GM18520 (cell line): ENCODE results near the gene SLC35A3.

Experiments used
- ATAC-seq: cut with Tn5 transposase; IDR thresholded peaks from one replicate; pipeline ENCODE4 v1.9.1; 2021; ENCODE audit not compliant: unreplicated experiment

The SLC35A3 gene

GRCh38 chr1:100074604-100075395 lies 105.0 kb downstream of the SLC35A3 start:
- ATAC-seq: no peak

GRCh38 chr1:100075773-100076172 lies 106.0 kb downstream of the SLC35A3 start:
- peak; percentile 19 for ATAC-seq

GRCh38 chr1:100076319-100076718 lies 106.5 kb downstream of the SLC35A3 start:
- no peak for ATAC-seq

GRCh38 chr1:100076744-100077143 lies 106.9 kb downstream of the SLC35A3 start:
- ATAC-seq: peak; percentile 77

GRCh38 chr1:100077531-100077930 lies 107.7 kb downstream of the SLC35A3 start:
- peak; percentile 49 for ATAC-seq

- no peak for ATAC-seq
Measured at GRCh38 chr1:100080331-100080730, 110.5 kb downstream of the SLC35A3 start.
